Stimulated activated CD4-positive, alpha-beta T cell treated with anti-CD3 and anti-CD28 coated beads, TNF-alpha, amount 100 ng/mL, for 48 hours (primary cell): ENCODE results near the gene TMEM209.
"Not testable (repeated sequence)": the region's sequence is repeated elsewhere in the genome, so short reads cannot be mapped to it uniquely, and the experiment has no call there.

ENCODE experiments used
- DNase-seq, 3 donors: peaks; one replicate each; pipeline ENCODE4 v3.0.0-alpha.2; 2020; ENCODE audit warnings: low read depth in 3 of 3

Gene TMEM209

DNA sequence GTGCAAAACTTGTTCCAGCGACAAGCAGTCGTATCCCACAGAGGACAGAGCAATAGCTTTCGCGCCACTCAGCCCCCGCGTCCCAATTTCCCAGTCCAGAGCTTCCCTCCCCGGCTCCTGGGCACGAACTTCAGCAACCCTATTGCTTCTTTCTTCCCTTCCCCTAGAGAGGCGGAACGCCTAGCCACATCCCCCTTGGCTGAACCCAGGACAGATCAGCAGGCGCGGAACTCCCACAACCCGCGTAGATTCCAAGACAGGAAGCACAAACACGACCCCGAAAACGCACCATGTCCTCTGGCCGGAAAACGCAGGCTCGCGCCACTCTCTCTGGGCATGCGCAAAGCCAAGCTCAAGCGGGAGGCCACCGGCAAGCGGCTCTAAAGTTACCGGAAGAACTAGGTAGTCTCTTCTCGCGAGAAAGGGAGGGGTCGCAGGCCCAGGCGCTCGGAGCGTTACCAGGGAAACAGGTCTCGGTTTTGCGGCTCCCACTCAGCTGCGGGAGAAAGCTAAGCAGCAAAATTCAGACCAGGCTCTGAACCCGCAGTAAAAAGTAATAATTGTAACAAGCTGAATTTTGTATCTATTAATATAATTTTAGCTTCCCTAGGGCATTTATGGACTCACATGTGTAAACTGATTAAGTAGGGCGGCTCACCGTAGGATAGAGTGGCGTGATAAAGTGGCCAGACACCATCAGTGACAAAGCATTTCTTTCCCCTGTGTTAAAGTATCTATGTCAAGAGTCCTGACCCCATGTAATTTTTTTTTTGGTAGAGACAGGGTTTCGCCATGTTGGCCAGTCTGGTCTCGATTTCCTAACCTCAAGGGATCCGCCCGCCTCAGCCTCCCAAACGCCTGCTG is at the start of gene TMEM209:
TSS of gene TMEM209 (minus strand) at position 323 of the 864 bp plus-strand sequence. CDS start at position 292, 31 bp downstream.
- peak; percentile 92 to 94 (median 93) for DNase-seq

DNA sequence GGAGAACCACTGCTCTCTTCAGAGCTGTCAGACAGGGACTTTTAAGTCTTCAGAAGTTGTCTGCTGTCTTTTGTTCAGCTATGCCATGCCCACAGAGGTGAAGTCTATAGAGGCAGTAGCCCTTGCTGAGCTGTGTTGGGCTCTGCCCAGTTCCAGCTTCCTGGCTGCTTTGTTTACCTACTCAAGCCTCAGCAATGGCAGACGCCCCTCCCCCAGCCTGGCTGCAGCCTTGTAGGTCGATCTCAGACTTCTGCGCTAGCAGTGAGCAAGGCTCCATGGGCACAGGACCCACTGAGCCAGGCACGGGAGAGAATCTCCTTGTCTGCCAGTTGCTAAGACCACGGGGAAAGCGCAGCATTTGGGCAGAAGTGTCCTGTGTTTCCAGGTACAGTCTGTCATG is 49.3 kb upstream of the TMEM209 start:
- no peak for DNase-seq

DNA sequence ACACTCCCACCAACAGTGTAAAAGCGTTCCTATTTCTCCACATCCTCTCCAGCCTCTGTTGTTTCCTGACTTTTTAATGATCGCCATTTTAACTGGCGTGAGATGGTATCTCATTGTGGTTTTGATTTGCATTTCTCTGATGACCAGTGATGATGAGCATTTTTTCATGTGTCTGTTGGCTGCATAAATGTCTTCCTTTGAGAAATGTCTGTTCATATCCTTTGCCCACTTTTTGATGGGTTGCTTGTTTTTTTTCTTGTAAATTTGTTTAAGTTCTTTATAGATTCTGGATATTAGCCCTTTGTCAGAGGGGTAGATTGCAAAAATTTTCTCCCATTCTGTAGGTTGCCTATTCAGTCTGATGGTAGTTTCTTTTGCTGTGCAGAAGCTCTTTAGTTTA is 44.4 kb upstream of the TMEM209 start:
- DNase-seq = not testable (repeated sequence)

DNA sequence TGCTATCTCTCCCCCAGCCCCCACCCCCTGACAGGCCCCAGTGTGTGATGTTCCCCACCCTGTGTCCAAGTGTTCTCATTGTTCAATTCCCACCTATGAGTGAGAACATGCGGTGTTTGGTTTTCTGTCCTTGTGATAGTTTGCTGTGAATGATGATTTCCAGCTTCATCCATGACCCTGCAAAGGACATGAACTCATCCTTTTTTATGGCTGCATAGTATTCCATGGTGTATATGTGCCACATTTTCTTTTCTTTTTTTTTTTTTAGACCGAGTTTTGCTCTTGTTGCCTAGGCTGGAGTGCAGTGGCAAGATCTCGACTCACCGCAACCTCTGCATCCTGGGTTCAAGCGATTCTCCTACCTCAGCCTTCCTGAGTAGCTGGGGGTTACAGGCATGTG is 43.6 kb upstream of the TMEM209 start:
- DNase-seq = not testable (repeated sequence)

DNA sequence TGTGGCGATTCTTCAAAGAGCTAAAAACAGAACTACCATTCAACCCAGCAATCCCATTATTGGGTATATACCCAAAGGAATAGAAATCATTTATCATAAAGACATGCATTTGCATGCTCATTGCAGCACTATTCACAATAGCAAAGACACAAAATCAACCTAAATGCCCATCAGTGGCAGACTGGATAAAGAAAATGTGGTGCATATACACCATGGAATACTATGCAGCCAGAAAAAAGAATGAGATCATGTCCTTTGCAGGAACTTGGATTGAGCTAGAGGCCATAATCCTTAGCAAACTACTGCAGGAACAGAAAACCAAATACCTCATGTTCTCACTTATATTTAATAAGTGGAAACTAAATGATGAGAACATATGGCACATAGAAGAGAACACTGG is 41.3 kb upstream of the TMEM209 start:
- DNase-seq = not testable (repeated sequence)

DNA sequence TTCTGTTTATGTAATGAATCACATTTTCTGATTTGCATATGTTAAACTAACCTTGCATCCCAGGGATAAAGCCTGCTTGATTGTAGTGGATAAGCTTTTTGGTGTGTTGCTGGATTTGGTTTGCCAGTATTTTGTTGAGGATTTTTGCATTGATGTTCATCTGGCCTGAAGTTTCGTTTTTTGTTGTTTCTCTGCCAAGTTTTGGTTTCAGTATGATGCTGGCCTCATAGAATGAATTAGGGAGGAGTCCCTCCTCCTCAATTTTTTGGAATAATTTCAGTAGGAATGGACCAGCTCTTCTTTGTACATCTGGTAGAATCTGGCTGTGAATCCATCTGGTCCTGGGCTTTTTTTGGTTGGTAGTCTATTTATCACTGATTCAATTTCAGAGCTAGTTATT is 38.3 kb upstream of the TMEM209 start:
- not testable (repeated sequence) for DNase-seq

DNA sequence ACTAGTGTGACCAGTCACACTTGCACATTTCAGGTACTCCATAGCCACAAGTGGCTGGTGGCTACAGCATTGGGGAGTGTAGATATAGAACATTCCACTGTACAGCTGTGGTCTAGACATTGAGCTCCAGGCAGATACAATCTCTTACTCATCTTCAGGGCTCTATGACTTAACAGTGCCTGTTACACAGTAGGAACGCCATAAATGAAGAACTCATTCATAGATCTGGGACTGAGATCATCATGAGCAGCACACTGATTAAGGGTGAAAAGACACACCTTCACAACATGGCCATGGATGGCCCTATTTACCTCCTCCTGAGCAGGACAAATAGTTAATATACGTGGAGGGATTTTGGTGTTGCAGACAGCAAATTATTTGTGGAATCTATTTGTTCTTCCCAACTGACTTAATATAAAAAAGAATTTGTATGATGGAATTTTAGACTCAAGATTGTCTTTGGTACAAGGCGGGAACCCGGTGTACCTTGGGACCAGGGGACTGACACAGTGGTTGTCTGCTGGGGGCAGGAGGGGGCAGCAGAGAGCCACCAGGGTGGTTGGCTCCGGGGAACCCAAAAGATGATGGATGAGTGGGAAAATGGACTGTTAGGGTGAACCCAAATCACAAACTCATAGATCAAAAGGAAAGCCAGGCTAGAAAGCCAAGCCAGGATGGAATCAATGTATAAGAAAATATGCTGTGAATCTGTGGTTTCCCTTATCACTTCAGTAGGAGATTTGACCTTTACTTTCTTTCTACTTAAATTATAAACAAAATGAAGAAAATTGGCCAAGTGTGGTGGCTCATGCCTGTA is 37.2 kb upstream of the TMEM209 start:
- DNase-seq = peak; percentile 15 to 65 (median 41)

DNA sequence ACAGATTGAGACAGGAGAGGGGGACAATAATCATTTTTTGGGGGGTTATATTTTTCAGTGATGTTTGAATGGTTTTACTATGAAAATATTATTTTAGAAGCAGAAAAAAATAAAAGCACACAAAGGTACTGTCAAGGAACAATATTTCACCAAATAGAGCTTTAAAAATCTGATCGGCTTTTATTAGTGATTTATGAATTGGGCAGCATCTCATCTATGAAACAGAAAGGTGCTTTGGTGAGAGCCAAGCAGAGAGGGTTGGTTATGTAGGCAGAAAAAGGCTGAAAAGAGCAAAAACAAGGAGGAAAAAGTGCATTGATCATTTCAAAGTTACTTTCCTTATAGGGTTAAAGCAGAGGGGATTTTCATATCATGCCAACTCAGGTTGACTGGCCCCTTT is 35.0 kb upstream of the TMEM209 start:
- DNase-seq = no peak

DNA sequence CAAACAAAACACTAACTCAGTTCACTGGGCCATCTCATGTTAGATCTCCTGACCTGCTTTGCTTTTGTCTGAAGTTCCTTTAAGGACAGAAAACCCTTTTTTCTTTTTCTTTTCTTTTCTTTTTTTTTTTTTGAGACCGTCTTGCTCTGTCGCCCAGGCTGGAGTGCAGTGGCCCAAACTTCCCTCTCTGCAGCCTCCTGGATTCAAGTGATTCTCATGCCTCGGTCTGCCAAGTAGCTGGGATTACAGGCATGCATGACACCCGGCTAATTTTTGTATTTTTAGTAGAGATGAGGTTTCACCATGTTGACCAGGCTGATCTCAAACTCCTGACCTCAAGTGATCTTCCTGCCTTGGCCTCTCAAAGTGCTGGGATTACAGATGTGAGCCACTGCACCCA is 31.2 kb upstream of the TMEM209 start:
- not testable (repeated sequence) for DNase-seq

DNA sequence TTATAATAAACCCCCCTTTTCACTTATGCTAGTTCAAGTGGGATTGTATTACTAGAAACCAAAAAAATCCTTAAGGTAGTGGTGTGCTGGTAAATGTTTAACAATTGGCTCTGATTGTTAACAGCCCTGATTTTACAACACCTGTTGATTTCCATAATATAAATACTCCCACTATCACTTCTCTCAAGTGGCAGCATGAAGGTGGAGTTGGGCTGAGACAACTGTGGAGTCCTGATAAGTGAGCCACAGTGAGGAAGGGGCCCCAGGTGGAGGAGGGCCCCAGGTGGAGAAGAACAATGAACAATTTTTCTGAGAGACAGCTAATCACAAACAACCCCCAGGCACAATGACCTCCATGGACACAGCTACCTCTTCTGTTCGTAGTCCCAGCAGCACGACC is 28.9 kb upstream of the TMEM209 start:
- no peak for DNase-seq

DNA sequence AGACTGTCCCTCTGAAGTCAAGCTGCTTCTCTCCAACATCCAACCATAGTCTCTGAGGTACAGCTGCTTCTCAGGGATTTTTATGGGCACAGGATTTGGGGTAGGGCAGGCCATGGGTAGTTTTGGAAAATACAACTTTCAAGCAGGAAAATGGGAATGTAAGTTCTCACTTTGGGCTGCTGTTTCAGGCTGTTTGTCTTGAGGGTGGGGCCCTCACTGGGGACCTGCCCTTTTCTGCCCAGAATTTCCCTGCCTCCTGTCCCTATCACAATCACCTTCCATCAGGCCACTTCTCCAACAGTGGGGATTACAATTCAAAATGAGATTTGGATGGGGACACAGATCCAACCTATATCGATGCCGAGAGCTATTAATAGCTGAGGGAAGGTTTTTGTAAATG is 27.0 kb upstream of the TMEM209 start:
- no peak for DNase-seq

DNA sequence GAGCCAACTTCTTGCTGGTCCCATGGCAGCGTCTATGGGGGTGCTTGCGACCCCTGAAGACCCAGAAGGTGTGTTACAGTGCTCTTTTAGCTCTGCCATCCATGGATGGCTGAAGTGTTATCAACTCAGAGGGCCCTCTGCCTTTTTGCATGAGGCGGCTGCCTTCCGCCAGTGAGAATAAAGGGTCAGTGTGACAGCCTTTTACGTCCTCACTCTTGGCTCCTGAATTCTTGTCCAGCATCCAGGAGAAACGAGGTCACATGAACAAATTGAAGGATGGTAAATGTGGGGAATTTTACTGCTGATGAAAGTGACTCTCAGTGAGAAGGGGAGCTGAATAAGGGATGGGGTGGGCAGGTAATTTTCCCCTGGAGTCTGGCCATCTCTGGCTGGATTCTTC is 26.6 kb upstream of the TMEM209 start:
- DNase-seq = no peak

DNA sequence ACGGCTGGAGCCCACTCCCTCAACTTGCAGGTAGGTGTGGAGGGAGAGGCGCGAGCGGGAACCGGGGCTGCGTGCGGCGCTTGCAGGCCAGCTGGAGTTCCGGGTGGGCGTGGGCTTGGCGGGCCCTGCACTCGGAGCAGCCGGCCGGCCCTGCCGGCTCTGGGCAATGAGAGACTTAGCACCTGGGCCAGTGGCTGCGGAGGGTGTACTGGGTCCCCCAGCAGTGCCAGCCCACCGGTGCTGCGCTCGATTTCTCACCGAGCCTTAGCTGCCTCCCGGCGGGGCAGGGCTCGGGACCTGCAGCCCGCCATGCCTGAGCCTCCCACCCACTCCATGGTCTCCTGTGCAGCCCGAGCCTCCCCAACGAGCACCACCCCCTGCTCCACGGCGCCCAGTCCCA is 24.8 kb upstream of the TMEM209 start:
- not testable (repeated sequence) for DNase-seq

DNA sequence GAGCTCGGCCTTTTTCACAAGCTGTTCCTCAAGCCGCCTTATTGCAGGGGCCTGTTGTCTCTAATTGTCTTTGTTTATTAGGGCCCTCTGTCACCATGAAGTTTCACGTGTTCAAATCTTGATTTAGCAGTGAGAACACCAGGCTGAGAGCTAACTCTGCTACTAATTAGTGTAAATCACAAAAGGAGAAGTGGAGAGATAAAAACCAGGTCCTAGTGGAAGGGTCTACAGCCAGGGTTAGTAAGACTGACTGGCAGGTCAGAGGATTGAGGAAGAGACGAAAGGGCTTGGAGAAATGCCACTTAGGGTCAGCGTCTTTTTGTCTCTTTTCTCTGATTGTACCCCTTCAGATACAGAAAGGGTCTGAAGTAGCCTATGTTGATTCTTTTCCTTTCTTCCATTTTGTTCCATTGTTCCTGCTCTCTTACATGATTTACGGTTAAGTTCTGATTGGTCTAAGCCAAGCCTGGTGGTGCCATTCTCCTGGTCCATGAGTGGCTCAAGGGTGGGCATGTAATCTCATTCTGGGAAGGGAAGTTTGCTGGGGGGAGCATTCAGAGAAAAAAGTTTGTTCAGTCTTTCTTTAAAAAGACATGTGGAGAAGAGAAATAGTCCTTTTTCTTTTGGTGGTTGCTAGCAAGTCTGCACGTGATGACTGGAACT is 23.8 kb upstream of the TMEM209 start:
- no peak for DNase-seq

DNA sequence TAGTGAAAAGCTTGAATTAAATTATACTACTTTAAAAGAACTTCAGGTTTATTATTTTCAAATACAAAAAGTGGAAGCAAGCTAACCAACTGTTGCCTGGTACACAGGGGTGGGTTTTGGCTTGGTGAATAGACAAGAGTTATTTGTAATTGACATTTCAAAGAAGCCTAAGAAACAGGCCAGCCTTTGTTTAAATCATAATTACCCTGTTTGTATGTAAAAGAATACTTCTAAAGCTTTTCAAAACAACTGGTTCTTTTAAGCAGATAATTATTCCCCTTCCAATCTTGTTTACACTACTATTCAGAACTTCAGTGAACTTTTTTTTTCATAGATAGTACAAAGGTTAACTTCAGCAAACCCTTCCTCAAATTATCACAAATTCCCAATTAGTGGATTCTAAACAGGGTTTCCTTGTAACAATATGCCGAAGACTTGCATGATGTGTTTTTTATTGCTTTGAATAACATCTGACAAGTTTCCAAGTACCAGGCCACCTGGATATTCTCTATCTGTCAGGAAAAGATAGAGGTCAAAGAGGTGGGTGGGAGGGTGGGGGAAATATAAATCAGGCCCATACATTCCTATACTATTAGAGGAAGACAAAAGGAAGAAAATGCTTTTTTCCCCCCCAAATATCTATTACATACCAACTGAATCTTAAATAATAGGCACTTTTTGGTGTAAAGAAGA is 22.8 kb upstream of the TMEM209 start:
- DNase-seq = no peak

DNA sequence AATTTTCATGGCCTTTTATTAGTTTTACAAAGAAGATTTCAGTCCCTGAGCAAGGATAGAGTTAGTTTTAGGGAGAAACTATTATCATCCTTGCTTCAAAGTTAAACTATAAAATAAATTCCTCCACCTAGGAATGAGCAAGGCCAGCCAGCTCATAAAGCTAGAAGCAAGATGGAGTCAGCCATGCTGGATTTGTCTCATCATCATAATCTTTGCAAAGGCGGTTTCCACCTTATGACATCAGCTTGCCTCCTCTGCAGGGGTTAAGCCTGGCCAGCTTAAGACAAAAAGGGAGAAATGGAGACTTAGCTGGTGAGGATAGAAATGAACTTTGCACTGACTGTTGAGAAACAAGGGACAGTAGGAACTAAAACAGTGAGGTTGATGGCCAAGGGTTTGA is 21.1 kb upstream of the TMEM209 start:
- DNase-seq = no peak

DNA sequence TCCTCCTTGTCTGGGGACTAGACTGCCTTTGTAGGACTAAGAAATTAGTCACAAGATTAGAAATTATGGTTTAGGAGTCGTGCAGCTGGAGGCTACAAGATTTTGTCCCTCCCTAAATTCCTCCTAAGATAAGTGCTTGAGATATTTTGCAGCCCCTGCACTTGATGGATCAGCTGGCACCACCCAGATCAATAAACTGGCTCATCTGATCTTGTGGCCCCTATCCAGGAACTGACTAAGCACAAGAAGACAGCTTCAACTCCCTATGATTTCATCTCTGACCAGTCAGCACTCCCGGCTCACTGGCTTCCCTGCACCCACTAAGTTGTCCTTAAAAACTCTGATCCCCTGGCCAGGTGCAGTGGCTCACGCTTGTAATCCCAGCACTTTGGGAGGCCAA is 19.7 kb upstream of the TMEM209 start:
- DNase-seq = not testable (repeated sequence)

DNA sequence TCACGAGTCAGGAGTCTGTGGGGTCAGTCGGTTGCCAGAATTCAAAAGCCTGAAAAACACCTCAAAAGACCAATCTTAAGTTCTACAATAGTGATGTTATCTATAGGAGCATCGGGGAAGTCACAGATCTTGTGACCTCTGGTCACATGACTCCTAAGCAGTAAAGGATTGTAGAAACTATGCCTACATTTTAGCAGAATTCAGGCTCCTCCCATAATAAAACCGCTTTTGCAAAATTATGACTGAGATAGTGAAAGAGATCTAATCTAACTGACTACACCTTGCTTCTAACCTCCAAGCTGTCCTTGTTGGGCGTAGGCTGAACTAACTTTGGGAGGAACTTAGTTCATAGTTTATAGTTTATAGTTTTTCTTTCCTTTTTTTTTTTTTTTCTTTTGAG is 19.0 kb upstream of the TMEM209 start:
- DNase-seq = no peak

DNA sequence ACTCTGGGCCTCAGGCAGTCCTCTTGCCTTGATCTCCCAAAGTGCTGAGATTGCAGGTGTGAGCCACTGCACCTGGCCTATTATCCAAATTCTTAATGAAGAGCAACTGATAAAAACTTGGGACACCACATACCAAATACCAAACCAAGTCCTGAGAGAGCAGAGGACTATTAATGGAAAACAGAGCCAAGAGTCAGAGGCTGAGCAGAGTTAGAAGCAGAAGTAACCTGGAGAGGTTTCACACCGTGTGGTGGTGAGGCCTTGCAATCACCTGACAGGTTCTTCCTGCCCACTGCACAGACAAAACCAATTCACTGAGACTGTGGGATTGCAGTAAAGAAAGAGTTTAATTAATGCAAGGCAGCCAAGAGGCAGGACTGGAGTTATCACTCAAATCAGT is 18.4 kb upstream of the TMEM209 start:
- no peak for DNase-seq

DNA sequence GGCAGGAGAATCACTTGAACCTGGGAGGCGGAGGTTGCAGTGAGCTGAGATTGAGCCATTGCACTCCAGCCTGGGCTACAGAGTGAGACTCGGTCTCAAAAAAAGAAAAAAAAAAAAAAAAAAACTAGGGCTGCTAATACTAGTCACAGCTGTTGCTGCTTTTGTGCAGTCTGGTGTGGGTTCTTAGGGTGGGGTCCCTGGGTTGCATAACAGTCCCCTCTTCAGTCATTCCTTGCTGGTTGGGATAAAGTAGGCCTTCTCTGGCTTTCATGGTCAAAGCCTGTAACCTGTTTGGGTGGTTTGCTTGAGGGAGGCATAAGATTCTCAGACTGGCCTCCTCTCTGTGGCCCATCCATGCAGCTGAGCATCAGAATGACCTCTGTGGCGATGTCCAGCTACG is 16.5 kb upstream of the TMEM209 start:
- DNase-seq = no peak

DNA sequence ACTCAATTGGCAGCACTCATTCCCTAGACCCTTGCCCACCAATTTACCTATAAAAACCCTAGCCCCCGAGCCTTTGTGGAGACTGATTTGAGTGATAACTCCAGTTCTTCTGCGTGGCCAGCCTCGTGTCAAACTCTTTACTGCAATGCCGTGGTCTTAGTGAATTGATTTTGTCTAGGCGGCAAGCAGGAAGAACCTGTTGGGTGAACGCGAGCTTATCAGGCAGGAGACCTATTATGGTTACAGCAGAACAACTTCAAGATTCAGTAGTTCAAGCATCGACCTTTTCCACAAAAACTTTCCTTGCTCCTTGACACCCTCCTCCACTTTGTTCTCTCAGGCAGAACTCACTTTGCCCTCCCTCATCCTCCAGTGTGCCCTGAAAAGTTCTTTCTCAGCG is 14.7 kb upstream of the TMEM209 start:
- no peak for DNase-seq
